SIG-M5 treated with dmso at 0.1 percent for 504 hours (cell line): ENCODE measurements around the gene PLA2G4C.

ENCODE experiments used
- DNase-seq: peaks from one replicate; lab custom pipeline; 2025; ENCODE audit not compliant: unreplicated experiment; lab: John Stamatoyannopoulos, UW

PLA2G4C gene

GRCh38 chr19:48059331-48059730 is 51.3 kb downstream of the PLA2G4C start:
- no peak for DNase-seq

- DNase-seq, result no peak
These were observed 56.8 kb downstream of the PLA2G4C start for GRCh38 chr19:48053856-48054255.

- DNase-seq, result no peak
These were observed 57.5 kb downstream of the PLA2G4C start for GRCh38 chr19:48053076-48053475.

GRCh38 chr19:48051335-48052033 is 59.1 kb downstream of the PLA2G4C start:
- DNase-seq, result no peak

DNA sequence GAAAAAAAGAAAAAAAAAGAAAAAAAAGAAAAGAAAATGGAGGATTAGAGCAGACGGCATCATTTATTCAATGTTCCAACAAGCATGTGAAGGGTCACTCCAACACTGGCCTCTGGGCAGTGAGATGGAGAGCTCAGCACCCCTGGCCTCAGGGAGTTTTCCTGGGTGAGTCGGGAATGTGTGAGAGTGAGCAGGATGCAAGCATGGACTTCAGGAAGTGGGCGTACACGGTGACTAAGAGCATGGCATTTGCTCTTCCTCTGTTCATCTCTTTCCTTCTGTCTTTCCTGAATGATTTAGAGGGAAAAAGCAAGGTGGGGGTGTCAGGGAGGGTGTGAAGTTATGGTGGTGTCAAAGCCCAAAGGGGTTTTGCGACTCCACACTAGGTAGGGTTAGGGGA is 66.1 kb downstream of the PLA2G4C start:
- DNase-seq, result no peak

- no peak for DNase-seq
These were observed 66.8 kb downstream of the PLA2G4C start, which contains the start of gene CABP5 for GRCh38 chr19:48043675-48044258. Gene CABP5, minus strand, starts transcription at chr19:48044079. Its CDS starts 157 bp downstream, at chr19:48043922.

DNA sequence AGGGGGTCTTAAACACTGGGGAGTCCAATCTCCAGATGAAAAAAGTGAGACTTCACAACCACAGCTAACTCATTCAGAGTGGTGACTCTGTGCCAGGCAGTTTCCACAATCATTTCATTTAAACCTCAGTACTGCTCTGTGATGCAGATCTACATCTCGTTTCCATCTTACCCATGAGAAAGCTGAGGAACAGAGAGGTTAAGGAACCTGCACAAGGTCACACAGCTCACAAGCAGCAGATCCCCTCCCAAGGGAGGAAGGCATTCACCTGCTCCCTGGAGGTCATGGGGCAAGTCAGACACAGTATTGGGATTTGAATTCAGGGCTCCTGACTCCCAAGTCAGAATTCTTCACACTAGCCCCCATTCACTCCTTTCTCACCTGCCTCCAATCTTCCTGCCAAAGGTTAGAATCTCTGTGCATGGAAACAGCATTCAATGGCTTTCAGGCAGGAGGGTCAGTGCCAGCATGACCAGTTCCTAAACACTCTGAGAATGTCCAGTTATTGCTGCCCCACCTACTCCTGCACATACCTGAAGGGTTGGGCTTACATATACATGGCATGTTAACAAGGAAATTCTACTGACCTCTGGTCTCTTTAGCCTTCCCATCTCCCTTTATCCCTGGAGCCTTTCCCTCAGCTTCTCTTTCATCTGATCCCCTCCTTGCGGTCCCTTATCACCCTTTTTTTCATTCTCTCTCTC is 68.6 kb downstream of the PLA2G4C start:
- no peak for DNase-seq

DNA sequence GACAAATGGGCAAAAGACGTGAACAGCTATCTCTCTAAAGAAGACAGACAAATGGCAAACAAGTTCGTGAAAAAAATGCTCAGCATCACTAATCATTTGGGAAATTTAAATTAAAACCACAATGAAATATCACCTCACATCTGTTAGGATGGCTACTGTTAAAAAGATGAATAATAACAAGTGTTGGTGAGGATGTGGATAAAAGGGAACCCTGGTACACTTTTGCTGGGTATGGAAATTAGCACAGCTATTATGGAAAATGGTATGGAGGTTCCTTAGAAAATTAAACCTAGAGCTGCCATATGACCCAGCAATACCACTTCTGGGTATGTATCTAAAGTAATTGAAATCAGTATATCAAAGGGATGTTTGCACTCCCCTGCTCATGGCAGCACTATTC is 73.9 kb downstream of the PLA2G4C start:
- no peak for DNase-seq

DNA sequence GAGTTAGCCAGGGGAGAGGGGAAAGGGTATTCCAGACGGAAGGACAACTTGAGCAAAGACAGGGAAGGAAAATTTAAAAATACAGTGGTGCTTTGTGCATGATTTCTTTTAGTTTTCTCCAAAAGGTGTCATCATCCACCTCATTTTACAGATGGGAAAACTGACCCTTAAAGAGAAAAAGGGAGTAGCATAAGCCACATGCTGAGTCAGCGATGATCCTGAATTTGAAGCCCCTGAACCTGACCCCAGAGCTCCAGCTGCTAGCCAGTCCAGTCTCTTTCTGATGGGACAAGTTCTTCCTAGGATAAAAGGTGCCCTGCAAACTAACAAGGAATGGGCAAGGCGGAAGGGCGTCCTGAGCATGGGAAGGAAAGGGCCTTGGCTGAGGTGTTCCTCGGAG is 77.0 kb downstream of the PLA2G4C start:
- no peak for DNase-seq

GRCh38 chr19:48030073-48030472 is 80.5 kb downstream of the PLA2G4C start:
- no peak for DNase-seq

GRCh38 chr19:48029431-48029830 is 81.2 kb downstream of the PLA2G4C start:
- DNase-seq, result no peak

- no peak for DNase-seq
These were observed 85.1 kb downstream of the PLA2G4C start for GRCh38 chr19:48025480-48025879.

DNA sequence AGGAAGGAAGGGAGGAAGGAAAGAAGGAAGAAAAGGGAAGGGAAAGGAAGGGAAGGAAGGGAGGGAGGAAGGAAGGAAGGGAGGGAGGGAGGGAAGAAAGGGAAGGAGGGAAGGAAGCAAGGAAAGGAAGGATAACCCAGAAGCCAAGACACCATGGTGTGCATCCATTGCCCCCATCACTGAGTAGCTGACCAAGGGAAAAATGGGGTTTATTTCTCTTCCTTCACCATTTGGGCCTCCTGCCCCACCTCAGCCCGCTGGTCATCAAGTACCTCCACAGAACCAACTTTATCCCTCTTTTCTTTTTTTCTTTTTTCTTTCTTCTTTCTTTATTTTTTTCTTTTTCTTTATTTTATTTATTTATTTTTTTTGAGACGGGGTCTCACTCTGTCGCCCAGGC is 87.1 kb downstream of the PLA2G4C start:
- DNase-seq, result no peak

- no peak for DNase-seq
These were observed 87.6 kb downstream of the PLA2G4C start for GRCh38 chr19:48023011-48023410.

GRCh38 chr19:48020686-48021085 is 89.9 kb downstream of the PLA2G4C start:
- no peak for DNase-seq

GRCh38 chr19:48010932-48011758 is 99.5 kb downstream of the PLA2G4C start:
- DNase-seq, result no peak

DNA sequence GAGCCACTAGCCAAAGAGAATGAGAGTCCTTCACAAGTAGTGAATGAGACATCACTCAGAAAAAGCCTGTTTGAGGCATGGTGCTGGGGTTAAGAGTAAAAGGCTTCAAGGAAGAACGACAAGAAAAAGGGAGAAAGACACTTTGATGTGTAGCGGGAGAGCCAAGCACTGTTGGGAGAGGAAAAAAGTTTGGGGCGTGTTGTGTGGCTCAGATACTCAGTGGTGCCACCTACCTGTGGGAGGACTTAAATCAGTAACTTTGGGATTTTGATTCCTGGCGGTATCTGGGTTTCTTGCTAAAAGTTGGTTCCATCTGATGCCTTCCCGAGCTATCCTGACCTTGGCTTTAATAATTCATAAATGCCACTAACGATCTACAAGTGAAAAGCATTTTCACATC is 103.9 kb downstream of the PLA2G4C start:
- no peak for DNase-seq

- DNase-seq, result no peak
These were observed 106.4 kb downstream of the PLA2G4C start for GRCh38 chr19:48004236-48004635.

DNA sequence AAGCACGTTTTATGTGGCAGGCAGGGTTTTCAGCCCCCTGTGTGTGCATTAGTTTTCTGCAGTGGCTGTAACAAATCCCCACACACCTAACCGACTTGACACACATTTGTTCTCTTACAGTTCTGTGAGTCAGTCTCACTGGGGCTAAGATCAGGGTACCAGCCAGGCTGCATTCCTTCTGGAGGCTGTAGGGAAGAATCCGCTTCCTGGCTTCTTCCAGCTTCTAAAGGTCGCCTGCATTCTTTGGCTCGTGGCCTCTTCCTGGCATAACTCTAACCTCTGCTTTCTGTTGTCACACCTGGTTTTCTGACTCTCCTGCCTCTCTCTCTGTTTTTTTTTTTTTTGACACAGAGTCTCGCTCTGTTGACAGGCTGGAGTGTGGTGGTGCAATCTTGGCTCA is 109.8 kb downstream of the PLA2G4C start:
- no peak for DNase-seq

- no peak for DNase-seq
These were observed 111.8 kb downstream of the PLA2G4C start for GRCh38 chr19:47998800-47999199.
